PFSK-1 (cell line): ENCODE data around the gene GRXCR2.

ENCODE experiments used
- FOXP2 ChIP-seq: optimal IDR thresholded peaks from 2 replicates; pipeline ENCODE3; 2011; ENCODE audit warnings: borderline replicate concordance, control low read depth, inconsistent platforms; ENCODE audit not compliant: insufficient read depth; ENCODE audit errors: extremely low read length, extremely low read depth
- POLR2AphosphoS5 ChIP-seq: IDR thresholded peaks from 2 replicates; pipeline ENCODE4 v1.6.1; 2012; ENCODE audit warnings: low read depth, mild to moderate bottlenecking, control low read depth, low read length, moderate library complexity
- REST ChIP-seq, 2 experiments: IDR thresholded peaks; 2 replicates each; pipeline versions ENCODE4 v1.6.1 to v1.8.0; 2011 to 2012; ENCODE audit warnings: low read depth in 2 of 2, low read length in 2 of 2, control low read depth in 1 of 2, inconsistent platforms in 1 of 2, mild to moderate bottlenecking in 1 of 2, moderate library complexity in 1 of 2; ENCODE audit not compliant: insufficient read depth in 1 of 2
- SIN3A ChIP-seq: IDR thresholded peaks from 2 replicates; pipeline ENCODE4 v1.6.1; 2012; ENCODE audit warnings: mild to moderate bottlenecking, low read length, moderate library complexity, borderline replicate concordance; ENCODE audit not compliant: insufficient read depth
- TAF1 ChIP-seq: IDR thresholded peaks from 2 replicates; pipeline ENCODE4 v1.6.1; 2012; ENCODE audit warnings: low read length, control low read depth, borderline replicate concordance; ENCODE audit not compliant: insufficient read depth

The GRXCR2 gene

GRCh38 chr5:145887976-145888574 is 15.3 kb upstream of the GRXCR2 start:
- TF ChIP-seq SIN3A, result no peak
- TF ChIP-seq REST (IDR thresholded peaks at IDR 0.05; ENCODE audit: insufficient read depth in 1 of 2, low read depth in 2 of 2, low read length in 2 of 2), result no peak
- TF ChIP-seq TAF1, result no peak
- no peak for TF ChIP-seq FOXP2
- TF ChIP-seq POLR2AphosphoS5, result no peak

GRCh38 chr5:145887217-145887616 is 14.4 kb upstream of the GRXCR2 start:
- TF ChIP-seq FOXP2 (no peak), SIN3A (no peak), POLR2AphosphoS5 (no peak), TAF1 (no peak), REST (IDR thresholded peaks at IDR 0.05; ENCODE audit: insufficient read depth in 1 of 2, low read depth in 2 of 2, low read length in 2 of 2) (no peak)

DNA sequence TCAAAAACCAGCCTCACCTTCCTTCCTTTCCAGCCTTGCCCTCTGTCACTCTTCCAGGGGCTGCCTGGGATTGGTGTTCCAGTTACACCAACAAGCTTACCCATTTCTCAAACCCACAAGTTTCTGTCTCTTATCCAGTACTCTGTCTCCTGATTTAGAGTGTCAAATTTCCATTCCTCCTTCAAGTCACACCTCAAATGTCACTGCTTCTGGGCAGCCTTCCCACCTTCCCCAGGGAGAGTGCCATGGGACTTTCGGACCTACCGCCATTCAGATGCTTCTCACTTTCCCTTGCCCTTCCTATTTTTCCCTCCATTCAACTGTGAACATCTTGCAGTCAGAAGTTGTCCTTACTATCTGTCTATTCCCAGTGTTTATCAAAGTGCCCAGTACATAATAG is 2.0 kb upstream of the GRXCR2 start:
- TF ChIP-seq SIN3A (no peak), REST (IDR thresholded peaks at IDR 0.05; ENCODE audit: insufficient read depth in 1 of 2, low read depth in 2 of 2, low read length in 2 of 2) (no peak), FOXP2 (no peak), POLR2AphosphoS5 (no peak), TAF1 (no peak)

GRCh38 chr5:145872486-145872885 is 328 bp downstream of the GRXCR2 start:
- TF ChIP-seq FOXP2 (no peak), SIN3A (no peak), TAF1 (no peak), POLR2AphosphoS5 (no peak), REST (IDR thresholded peaks at IDR 0.05; ENCODE audit: insufficient read depth in 1 of 2, low read depth in 2 of 2, low read length in 2 of 2) (no peak)

DNA sequence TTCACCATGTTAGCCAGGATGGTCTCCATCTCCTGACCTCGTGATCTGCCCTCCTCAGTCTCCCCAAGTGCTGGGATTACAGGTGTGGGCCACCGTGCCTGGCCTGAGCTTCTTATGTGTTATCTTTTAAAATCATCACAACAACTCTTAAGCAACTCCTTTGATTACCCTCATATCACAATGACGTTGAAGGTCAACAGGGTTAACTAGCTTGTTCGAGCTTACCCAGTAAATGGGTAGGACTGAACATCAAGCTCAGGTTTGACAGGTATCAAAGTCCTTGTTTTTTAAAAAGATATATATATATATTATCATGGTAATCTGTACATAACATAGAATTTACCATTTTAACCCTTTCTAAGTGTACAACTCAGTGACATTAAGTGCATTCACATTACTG is 3.1 kb downstream of the GRXCR2 start:
- TF ChIP-seq REST (IDR thresholded peaks at IDR 0.05; ENCODE audit: insufficient read depth in 1 of 2, low read depth in 2 of 2, low read length in 2 of 2) (no peak), TAF1 (no peak), SIN3A (no peak), POLR2AphosphoS5 (no peak), FOXP2 (no peak)
